ENCODE data around the gene NT5DC3. TPM values are rescaled to one million over a fixed set of nuclear protein-coding genes. Genes with fewer than 3 reads are reported as not detected.
A peak's percentile ranks its signal among the peaks of the same experiment; 100 is the strongest.

NT5DC3 gene
- total and polyA plus RNA-seq, 8 donors: 2.6 to 6.4 (median 4.0) TPM

- no peaks in the 10 kb centered on the region for H3K36me3 ChIP-seq
- no peaks in the 10 kb centered on the region for H3K27me3 ChIP-seq
- no peak overlapping the region for H3K4me3 ChIP-seq
- H3K9me3 ChIP-seq: no peaks in the 10 kb centered on the region
- TF ChIP-seq CTCF (IDR thresholded peaks at IDR 0.05): no peak
- FAIRE-seq: no peak
- DNase-seq: no peak
- H3K4me1 ChIP-seq: no peaks in the 10 kb centered on the region
- 36 to 71% methylated on average over 2 of the region's 2 CpGs for WGBS, 2 donors
- intact Hi-C loops (cut with DNase I): loop anchor here in 1 of 3 donors (10.0 kb wide), 1 partner anchor 225 kb away; no protein-coding TSS in a partner anchor
- H3K27ac ChIP-seq: no peak overlapping the region
- no peak for ATAC-seq
These were observed 38.8 kb upstream of the NT5DC3 start for GRCh38 chr12:103879878-103880277.

GRCh38 chr12:103879048-103879692 lies 38.1 kb upstream of the NT5DC3 start:
- 78 to 80% methylated on average over 9 of the region's 9 CpGs for WGBS, 2 donors
- Histone ChIP-seq H3K36me3 (no peaks in the 10 kb centered on the region), H3K9me3 (no peaks in the 10 kb centered on the region), H3K27ac (no peak overlapping the region), H3K27me3 (no peaks in the 10 kb centered on the region), H3K4me1 (no peaks in the 10 kb centered on the region), H3K4me3 (no peak overlapping the region)
- ATAC-seq: no peak
- TF ChIP-seq CTCF (IDR thresholded peaks at IDR 0.05): no peak
- no peak for FAIRE-seq
- DNase-seq: no peak
- intact Hi-C loops (cut with DNase I): no loop called here

GRCh38 chr12:103877934-103878510 lies 37.0 kb upstream of the NT5DC3 start:
- peak; percentile 71 to 92 (median 89) for ATAC-seq
- FAIRE-seq: no peak
- H3K36me3 ChIP-seq: no peaks in the 10 kb centered on the region
- TF ChIP-seq CTCF (IDR thresholded peaks at IDR 0.05): peak; percentile 43 to 58 (median 52)
- 1 to 7% methylated on average over 5 of the region's 5 CpGs for WGBS, 2 donors
- H3K4me3 ChIP-seq: no peak overlapping the region
- peak in 3 of 6 donors; percentile 32 to 61 (median 35) for DNase-seq
- intact Hi-C loops (cut with DNase I): no loop called here
- H3K4me1 ChIP-seq: no peaks in the 10 kb centered on the region
- no peaks in the 10 kb centered on the region for H3K27me3 ChIP-seq
- no peak overlapping the region for H3K27ac ChIP-seq
- no peaks in the 10 kb centered on the region for H3K9me3 ChIP-seq

GRCh38 chr12:103877288-103877687 lies 36.3 kb upstream of the NT5DC3 start:
- Histone ChIP-seq H3K27ac (no peak overlapping the region), H3K9me3 (no peaks in the 10 kb centered on the region), H3K27me3 (no peaks in the 10 kb centered on the region), H3K4me3 (no peak overlapping the region), H3K4me1 (no peaks in the 10 kb centered on the region), H3K36me3 (no peaks in the 10 kb centered on the region)
- ATAC-seq: no peak
- 56 to 81% methylated on average over 1 of the region's 1 CpG for WGBS, 2 donors
- no peak for TF ChIP-seq CTCF (IDR thresholded peaks at IDR 0.05)
- no peak for DNase-seq
- intact Hi-C loops (cut with DNase I): no loop called here
- FAIRE-seq: no peak

GRCh38 chr12:103875666-103876065 lies 34.6 kb upstream of the NT5DC3 start:
- intact Hi-C loops (cut with DNase I): no loop called here
- Histone ChIP-seq H3K27me3 (no peaks in the 10 kb centered on the region), H3K27ac (no peak overlapping the region), H3K4me1 (no peaks in the 10 kb centered on the region), H3K36me3 (no peaks in the 10 kb centered on the region), H3K4me3 (no peak overlapping the region), H3K9me3 (no peaks in the 10 kb centered on the region)
- DNase-seq (no peak), FAIRE-seq (no peak), ATAC-seq (no peak)
- TF ChIP-seq CTCF (IDR thresholded peaks at IDR 0.05): no peak
- WGBS, 2 donors: 26 to 32% methylated on average over 1 of the region's 1 CpG
